Measurements from ENCODE around the gene TTLL10. TPM values are rescaled to one million over a fixed set of nuclear protein-coding genes. Genes with fewer than 3 reads are reported as not detected.
"Not testable (repeated sequence)": the region's sequence is repeated elsewhere in the genome, so short reads cannot be mapped to it uniquely, and the experiment has no call there.

Gene TTLL10
- total and polyA plus RNA-seq, 5 donors = 0.09 TPM; not detected in 4

DNA sequence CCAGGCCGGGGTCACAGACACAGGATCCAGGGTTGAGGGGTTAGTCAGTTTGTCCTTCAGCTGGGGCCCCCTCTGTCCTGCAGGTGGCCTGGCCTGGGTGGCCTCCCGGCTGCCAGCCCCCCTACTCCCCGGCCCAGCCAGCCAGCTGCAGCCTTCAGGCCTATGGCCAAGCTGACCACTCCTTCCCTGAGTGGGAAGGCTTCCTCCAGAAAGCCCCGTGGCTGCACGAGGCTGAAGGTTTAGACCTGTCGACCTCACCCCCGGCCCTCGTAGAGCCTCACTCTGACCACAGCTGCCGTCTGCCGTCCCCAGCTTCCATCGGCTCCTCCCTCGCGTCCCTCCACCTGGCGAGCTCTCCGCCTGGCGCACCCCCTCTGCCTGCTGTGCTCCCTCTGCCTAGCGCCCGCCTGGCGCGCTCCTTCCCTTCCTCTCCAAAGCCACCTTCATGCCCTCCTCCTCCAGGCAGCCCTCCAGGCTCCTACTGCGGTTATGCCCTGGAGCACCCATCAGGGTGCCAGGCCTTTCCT, 9.6 kb downstream of the TTLL10 start:
- H3K27ac ChIP-seq (ENCODE audit: low read length) = no peak overlapping the region
- intact Hi-C loops (cut with DNase I) = no loop called here
- no peaks in the 10 kb centered on the region for H3K9me3 ChIP-seq (ENCODE audit: control insufficient read depth, low read length)
- peak; percentile 7 to 41 (median 34) for DNase-seq
- 69% methylated on average over 21 of the region's 21 CpGs for WGBS
- no peaks in the 10 kb centered on the region for H3K27me3 ChIP-seq (ENCODE audit: control insufficient read depth, insufficient read depth)
- no peak overlapping the region for H3K4me3 ChIP-seq (ENCODE audit: low read length)
- peak in 1 of 2 donors; percentile 16 for ATAC-seq
- no peaks in the 10 kb centered on the region for H3K4me1 ChIP-seq (ENCODE audit: control insufficient read depth, insufficient read depth, low read length)

DNA sequence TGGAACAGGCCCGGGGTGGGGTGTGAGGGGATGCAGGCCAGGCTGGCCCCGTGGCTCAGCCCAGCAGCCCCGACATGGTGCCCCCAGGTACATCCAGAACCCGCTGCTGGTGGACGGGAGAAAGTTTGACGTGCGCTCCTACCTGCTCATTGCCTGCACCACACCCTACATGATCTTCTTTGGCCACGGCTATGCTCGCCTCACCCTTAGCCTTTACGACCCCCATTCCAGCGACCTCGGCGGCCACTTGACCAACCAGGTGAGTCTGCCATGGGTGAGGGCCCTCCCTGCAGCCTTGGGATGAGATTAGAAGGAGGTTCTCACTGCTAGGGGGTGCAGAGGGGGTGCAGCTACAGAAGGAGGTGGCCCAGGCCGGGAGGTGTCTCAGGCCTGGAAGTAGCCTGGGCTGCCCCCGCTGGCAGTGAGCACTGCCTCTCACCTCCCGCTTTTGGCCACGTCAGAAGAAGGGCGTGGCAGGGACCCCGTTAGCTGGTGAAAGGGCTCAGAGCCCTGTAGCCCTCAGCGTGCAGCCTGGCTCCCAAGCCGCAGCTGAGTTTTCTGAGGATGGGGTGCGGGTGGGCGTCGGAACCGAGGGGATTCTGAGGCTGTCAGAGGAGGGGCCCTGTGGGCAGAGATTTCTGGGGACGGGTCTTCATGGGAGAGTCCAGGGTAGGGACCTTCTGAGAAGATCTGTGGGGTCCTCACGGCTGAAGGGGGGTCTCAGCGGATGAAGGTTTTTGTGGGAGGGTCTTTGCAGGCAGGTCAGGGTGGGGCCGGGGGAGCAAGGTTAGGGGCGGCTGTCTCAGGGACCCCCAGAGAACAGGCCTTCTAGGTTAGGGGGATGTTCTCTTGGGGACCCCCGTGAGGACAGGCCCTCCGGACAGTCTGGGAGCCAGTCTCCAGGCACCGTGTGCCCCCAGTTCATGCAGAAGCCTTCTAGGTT, 10.4 kb downstream of the TTLL10 start:
- Histone ChIP-seq H3K27ac (ENCODE audit: low read length) (no peak overlapping the region), H3K9me3 (ENCODE audit: control insufficient read depth, low read length) (no peaks in the 10 kb centered on the region), H3K4me3 (ENCODE audit: low read length) (no peak overlapping the region), H3K4me1 (ENCODE audit: control insufficient read depth, insufficient read depth, low read length) (no peaks in the 10 kb centered on the region), H3K27me3 (ENCODE audit: control insufficient read depth, insufficient read depth) (no peaks in the 10 kb centered on the region)
- WGBS = 82% methylated on average over 32 of the region's 33 CpGs
- DNase-seq (peak in 2 of 3 donors; percentile 28 to 33), ATAC-seq (peak in 1 of 2 donors; percentile 5)
- intact Hi-C loops (cut with DNase I) = no loop called here

DNA sequence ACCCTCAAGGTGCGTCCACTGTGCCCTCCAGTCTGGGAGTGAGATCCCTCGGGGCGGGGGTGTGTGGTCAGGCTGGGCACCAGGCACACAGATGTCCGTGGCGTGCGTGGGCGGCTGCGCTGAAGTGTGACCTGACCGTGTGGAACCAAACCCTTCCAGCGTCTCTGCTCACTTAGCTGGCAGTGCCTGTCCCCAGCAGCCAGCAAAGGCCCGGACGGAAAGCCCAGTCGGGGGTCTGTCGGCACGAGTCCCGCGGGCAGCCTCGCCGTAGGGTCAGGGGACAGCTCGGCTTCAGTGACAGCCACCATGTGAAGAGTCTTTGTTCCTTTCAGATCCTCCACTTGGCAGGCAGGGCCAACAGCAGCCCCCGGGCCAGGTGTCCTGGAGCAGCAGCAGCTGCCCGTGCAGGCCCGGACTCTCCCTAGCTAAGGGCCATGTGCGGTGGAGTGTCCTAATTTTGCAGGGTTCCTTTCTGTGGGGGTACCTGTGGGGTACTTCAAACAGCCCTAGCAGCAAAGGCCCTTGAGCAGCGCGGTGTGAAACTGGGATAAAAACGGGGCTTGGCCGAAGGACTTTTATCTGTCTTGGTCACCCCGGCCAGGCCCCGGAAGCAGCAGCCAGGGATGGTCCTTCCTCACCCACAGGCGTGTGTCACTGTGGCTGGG, 11.6 kb downstream of the TTLL10 start:
- no peak overlapping the region for H3K4me3 ChIP-seq (ENCODE audit: low read length)
- intact Hi-C loops (cut with DNase I) = no loop called here
- no peaks in the 10 kb centered on the region for H3K27me3 ChIP-seq (ENCODE audit: control insufficient read depth, insufficient read depth)
- DNase-seq = peak; percentile 10 to 57 (median 37)
- H3K9me3 ChIP-seq (ENCODE audit: control insufficient read depth, low read length) = no peaks in the 10 kb centered on the region
- H3K27ac ChIP-seq (ENCODE audit: low read length) = no peak overlapping the region
- no peaks in the 10 kb centered on the region for H3K4me1 ChIP-seq (ENCODE audit: control insufficient read depth, insufficient read depth, low read length)
- ATAC-seq = no peak
- 79% methylated on average over 31 of the region's 31 CpGs for WGBS

DNA sequence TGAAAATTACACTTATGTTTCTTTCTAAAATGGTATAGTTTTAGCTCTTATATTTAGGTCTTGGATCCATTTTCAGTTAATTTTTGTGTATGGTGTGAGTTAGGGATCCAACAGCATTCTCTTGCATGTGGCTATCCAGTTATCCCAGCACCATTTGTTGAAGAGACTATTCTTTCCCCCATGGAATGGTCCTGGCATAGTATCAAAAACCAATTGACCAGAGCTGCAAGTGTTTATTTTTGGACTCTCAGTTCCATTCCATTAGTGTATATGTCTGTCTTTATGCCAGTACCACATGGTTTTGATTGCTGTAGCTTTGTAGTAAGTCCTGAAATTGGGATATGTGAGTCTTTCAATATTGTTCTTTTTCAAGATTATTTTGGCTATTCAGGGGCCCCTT, 14.3 kb downstream of the TTLL10 start:
- DNase-seq (no peak), ATAC-seq (no peak)
- H3K9me3 ChIP-seq (ENCODE audit: control insufficient read depth, low read length) = no peaks in the 10 kb centered on the region
- no peak overlapping the region for H3K4me3 ChIP-seq (ENCODE audit: low read length)
- H3K27me3 ChIP-seq (ENCODE audit: control insufficient read depth, insufficient read depth) = no peaks in the 10 kb centered on the region
- no peak overlapping the region for H3K27ac ChIP-seq (ENCODE audit: low read length)
- intact Hi-C loops (cut with DNase I) = no loop called here
- H3K4me1 ChIP-seq (ENCODE audit: control insufficient read depth, insufficient read depth, low read length) = no peaks in the 10 kb centered on the region

DNA sequence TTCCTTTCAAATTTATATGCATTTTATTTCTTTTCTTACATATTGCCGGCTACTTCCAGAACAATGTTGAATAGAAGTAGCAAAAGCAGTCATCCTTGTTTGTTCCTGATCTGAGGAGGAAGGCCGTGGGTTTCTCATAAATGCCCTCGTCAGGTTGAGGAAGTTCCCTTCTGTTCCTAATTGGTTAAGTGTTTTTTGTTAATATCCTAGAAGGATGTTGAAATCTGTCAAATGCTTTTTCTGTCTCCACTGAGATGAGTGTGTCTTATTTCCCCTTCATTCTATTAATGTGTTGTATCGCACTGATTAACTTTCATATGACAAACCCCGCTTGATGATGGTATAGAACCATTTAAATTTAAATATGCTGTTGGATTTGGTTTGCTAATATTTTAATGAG, 15.4 kb downstream of the TTLL10 start:
- Histone ChIP-seq H3K4me3 (ENCODE audit: low read length) (no peak overlapping the region), H3K4me1 (ENCODE audit: control insufficient read depth, insufficient read depth, low read length) (no peaks in the 10 kb centered on the region), H3K9me3 (ENCODE audit: control insufficient read depth, low read length) (no peaks in the 10 kb centered on the region), H3K27ac (ENCODE audit: low read length) (no peak overlapping the region), H3K27me3 (ENCODE audit: control insufficient read depth, insufficient read depth) (no peaks in the 10 kb centered on the region)
- WGBS = 66% methylated on average over 5 of the region's 5 CpGs
- no peak for ATAC-seq
- intact Hi-C loops (cut with DNase I) = no loop called here
- no peak for DNase-seq

DNA sequence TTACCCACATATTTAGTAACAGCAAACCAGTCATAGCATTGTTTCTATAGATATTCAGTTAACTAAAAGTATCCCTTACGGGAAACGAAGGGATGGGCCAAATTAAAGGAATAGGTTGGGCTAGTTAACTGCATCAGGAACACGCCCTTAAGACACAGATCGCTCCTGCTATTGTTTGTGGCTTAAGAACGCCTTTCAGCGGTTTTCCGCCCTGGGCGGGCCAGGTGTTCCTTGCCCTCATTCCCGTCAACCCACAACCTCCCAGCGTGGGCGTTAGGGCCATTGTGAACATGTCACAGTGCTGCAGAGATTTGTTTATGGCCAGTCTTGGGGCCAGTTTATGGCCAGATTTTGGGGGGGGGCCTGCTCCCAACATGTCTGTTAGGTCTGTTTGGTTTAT, 18.1 kb downstream of the TTLL10 start:
- Histone ChIP-seq H3K4me3 (ENCODE audit: low read length) (no peak overlapping the region), H3K27ac (ENCODE audit: low read length) (no peak overlapping the region), H3K9me3 (ENCODE audit: control insufficient read depth, low read length) (no peaks in the 10 kb centered on the region), H3K4me1 (ENCODE audit: control insufficient read depth, insufficient read depth, low read length) (no peaks in the 10 kb centered on the region), H3K27me3 (ENCODE audit: control insufficient read depth, insufficient read depth) (no peaks in the 10 kb centered on the region)
- ATAC-seq (no peak), DNase-seq (peak in 1 of 3 donors; percentile 31)
- intact Hi-C loops (cut with DNase I) = no loop called here
- WGBS = 87% methylated on average over 11 of the region's 11 CpGs

DNA sequence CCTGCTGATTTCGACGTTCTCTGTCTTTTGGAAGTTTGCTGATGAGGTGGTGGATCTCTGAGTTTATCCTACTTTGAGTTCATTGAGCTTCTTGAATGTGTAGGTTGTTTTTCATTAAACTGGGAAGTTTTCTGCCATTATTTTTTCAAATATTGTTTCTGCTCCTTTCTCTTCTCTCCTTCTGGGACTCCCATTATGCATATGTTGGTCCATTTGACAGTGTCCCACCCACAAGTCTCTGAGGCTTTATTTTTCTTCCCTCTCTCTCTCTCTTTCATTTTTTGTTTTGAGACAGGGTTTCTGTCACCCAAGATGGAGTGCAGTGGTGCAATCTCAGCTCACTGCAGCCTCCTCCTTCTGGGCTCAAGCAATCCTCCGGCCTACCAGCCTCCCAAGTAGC, 21.0 kb downstream of the TTLL10 start:
- no peaks in the 10 kb centered on the region for H3K9me3 ChIP-seq (ENCODE audit: control insufficient read depth, low read length)
- H3K27ac ChIP-seq (ENCODE audit: low read length) = no peak overlapping the region
- WGBS = 91% methylated on average over 3 of the region's 3 CpGs
- intact Hi-C loops (cut with DNase I) = no loop called here
- ATAC-seq = no peak
- DNase-seq = no peak
- H3K4me1 ChIP-seq (ENCODE audit: control insufficient read depth, insufficient read depth, low read length) = no peaks in the 10 kb centered on the region
- no peak overlapping the region for H3K4me3 ChIP-seq (ENCODE audit: low read length)
- no peaks in the 10 kb centered on the region for H3K27me3 ChIP-seq (ENCODE audit: control insufficient read depth, insufficient read depth)

DNA sequence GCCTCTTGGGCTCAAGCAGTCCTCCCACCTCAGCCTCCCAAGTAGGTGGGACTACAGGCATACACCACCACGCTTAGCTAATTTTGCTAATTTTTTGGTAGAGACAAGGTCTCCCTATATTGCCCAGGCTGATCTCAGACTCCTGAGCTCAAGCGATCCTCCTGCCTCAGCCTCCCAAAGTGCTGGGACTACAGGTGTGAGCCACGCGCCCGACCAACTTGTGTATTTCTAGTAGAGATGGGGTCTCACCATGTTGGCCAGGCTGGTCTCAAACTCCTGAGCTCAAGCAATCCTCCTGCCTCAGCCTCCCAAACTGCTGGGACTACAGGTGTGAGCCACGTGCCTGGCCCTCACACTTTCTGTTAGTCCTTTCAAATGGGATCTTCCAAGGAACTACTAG, 22.0 kb downstream of the TTLL10 start:
- H3K27ac ChIP-seq (ENCODE audit: low read length); DNase-seq; ATAC-seq; H3K27me3 ChIP-seq (ENCODE audit: control insufficient read depth, insufficient read depth); H3K4me1 ChIP-seq (ENCODE audit: control insufficient read depth, insufficient read depth, low read length); intact Hi-C loops (cut with DNase I); H3K4me3 ChIP-seq (ENCODE audit: low read length); H3K9me3 ChIP-seq (ENCODE audit: control insufficient read depth, low read length): not testable (repeated sequence)
- WGBS = 81% methylated on average over 6 of the region's 6 CpGs

DNA sequence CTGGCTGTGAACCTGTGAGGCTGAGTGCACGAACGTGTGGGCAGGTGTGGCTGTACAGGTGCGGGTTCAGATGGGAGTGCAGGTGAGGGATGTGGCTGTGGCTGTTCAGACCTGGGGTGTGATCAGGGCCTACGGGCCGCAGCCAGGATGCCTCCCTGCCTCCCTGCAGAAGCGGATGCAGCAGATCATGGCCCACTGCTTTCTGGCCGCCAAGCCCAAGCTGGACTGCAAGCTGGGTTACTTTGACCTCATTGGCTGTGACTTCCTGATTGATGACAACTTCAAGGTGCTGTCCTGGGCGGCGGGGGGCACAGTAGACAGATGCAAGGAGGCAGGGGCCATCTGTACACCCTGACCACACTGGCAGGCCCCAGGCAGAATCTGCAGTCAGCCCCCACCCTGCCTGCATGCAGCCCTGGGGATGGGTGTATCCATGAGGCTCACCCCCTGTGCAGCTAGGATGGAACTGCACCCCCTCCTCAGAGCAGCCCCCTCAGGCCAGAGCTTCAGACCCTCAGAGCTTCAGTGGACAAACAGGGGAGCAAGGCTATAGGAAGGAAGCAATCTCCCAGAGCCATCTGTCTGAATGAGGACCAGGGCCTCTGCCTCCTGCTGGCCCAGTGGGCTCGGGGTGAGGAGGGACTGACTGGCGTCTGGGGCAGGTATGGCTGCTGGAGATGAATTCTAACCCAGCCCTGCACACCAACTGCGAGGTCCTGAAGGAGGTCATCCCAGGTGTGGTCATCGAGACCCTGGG, 22.9 kb downstream of the TTLL10 start:
- intact Hi-C loops (cut with DNase I) = no loop called here
- Histone ChIP-seq H3K9me3 (ENCODE audit: control insufficient read depth, low read length) (no peaks in the 10 kb centered on the region), H3K4me3 (ENCODE audit: low read length) (no peak overlapping the region), H3K27ac (ENCODE audit: low read length) (no peak overlapping the region), H3K4me1 (ENCODE audit: control insufficient read depth, insufficient read depth, low read length) (no peaks in the 10 kb centered on the region), H3K27me3 (ENCODE audit: control insufficient read depth, insufficient read depth) (no peaks in the 10 kb centered on the region)
- ATAC-seq (no peak), DNase-seq (peak in 2 of 3 donors; percentile 32 to 37)
- 78% methylated on average over 13 of the region's 13 CpGs for WGBS

DNA sequence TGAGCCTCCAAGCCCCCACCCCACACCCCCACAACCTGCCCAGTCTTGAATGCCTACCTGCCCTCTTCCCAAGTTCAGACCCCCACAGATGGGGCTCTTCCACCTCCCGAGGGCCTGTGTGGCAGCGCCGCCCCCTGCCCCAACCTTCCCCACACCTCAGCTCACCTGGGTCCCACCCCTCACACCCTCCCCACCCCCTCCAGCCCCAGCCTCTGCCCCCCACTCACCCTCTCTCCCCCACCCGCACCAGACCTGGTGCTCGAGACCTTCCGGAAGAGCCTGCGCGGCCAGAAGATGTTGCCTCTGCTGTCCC, 23.5 kb downstream of the TTLL10 start:
- H3K27me3 ChIP-seq (ENCODE audit: control insufficient read depth, insufficient read depth) = no peaks in the 10 kb centered on the region
- no peak overlapping the region for H3K27ac ChIP-seq (ENCODE audit: low read length)
- peak in 1 of 3 donors; percentile 23 for DNase-seq
- H3K4me1 ChIP-seq (ENCODE audit: control insufficient read depth, insufficient read depth, low read length) = no peaks in the 10 kb centered on the region
- no peak overlapping the region for H3K4me3 ChIP-seq (ENCODE audit: low read length)
- intact Hi-C loops (cut with DNase I) = no loop called here
- WGBS = 89% methylated on average over 8 of the region's 8 CpGs
- H3K9me3 ChIP-seq (ENCODE audit: control insufficient read depth, low read length) = no peaks in the 10 kb centered on the region
- no peak for ATAC-seq
